ENCODE data around the gene MINDY4B.

DNA sequence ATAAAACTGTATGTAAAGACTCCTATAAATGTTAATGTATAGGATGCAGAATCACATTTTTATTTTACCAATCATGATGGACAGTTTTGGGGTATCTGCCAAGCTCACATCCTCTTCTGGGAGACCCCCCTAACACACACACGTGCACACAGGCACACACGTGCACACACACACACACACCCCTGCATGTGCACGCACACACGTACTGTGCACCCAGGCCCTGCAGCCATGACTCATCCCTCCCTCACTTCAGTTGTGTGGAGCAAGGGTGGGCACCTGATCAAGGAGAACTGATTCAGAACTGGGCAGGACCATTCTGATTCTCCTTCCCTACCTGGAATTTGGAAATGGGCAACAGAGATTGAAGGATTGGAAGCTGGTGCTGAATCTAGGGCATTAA, 16.0 kb upstream of the MINDY4B start:
- TF ChIP-seq POLR2A (IDR thresholded peaks at IDR 0.05; ENCODE audit: low read depth, low read length) (no peak), BHLHE40 (IDR thresholded peaks at IDR 0.05; ENCODE audit: low read depth, low read length) (no peak), RAD21 (IDR thresholded peaks at IDR 0.05; ENCODE audit: low read length) (no peak), CEBPB (IDR thresholded peaks at IDR 0.05; ENCODE audit: low read depth, low read length) (no peak), RFX5 (IDR thresholded peaks at IDR 0.05; ENCODE audit: low read depth, low read length) (no peak), RCOR1 (IDR thresholded peaks at IDR 0.05; ENCODE audit: insufficient replicate concordance, low read length) (no peak), MXI1 (IDR thresholded peaks at IDR 0.05; ENCODE audit: borderline replicate concordance, low read depth, low read length) (no peak), NFE2L2 (IDR thresholded peaks at IDR 0.05; ENCODE audit: low read depth, low read length) (no peak)
- TF ChIP-seq, protein P1, sequence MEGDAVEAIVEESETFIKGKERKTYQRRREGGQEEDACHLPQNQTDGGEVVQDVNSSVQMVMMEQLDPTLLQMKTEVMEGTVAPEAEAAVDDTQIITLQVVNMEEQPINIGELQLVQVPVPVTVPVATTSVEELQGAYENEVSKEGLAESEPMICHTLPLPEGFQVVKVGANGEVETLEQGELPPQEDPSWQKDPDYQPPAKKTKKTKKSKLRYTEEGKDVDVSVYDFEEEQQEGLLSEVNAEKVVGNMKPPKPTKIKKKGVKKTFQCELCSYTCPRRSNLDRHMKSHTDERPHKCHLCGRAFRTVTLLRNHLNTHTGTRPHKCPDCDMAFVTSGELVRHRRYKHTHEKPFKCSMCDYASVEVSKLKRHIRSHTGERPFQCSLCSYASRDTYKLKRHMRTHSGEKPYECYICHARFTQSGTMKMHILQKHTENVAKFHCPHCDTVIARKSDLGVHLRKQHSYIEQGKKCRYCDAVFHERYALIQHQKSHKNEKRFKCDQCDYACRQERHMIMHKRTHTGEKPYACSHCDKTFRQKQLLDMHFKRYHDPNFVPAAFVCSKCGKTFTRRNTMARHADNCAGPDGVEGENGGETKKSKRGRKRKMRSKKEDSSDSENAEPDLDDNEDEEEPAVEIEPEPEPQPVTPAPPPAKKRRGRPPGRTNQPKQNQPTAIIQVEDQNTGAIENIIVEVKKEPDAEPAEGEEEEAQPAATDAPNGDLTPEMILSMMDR (conservative IDR thresholded peaks at IDR 0.05; ENCODE audit: low read depth, low read length): no peak
